DND-41 (cell line): ENCODE data around the gene GRB2.

Experiments used
- ATAC-seq: fragments of 200-7000 bp; cut with Tn5 transposase; 3 replicates; pipeline ENCODE4 v1.9.1; 2021; ENCODE audit warnings: low read depth; ENCODE audit not compliant: insufficient read depth
- DNase-seq: peaks from one replicate; pipeline ENCODE4 v3.0.0-alpha.2; 2020
- H2AFZ ChIP-seq: 2 replicates; pipeline ENCODE4 v1.6.0; 2012; ENCODE audit warnings: low read depth, low read length
- H3K27ac ChIP-seq: 2 replicates; pipeline ENCODE4 v1.5.1; 2012; ENCODE audit warnings: low read length, inconsistent platforms
- H3K27me3 ChIP-seq: fragments of 200-600 bp; sonication (generic); 2 replicates; pipeline ENCODE4 v1.6.0; 2012; ENCODE audit warnings: low read length, mild to moderate bottlenecking, inconsistent platforms; ENCODE audit not compliant: insufficient read depth, poor library complexity
- H3K36me3 ChIP-seq: 2 replicates; pipeline ENCODE4 v1.5.1; 2012; ENCODE audit warnings: low read length, inconsistent platforms; ENCODE audit not compliant: insufficient read depth
- H3K4me1 ChIP-seq: 2 replicates; pipeline ENCODE4 v1.5.1; 2012; ENCODE audit warnings: mild to moderate bottlenecking, low read length; ENCODE audit not compliant: insufficient read depth
- H3K4me2 ChIP-seq: 2 replicates; pipeline ENCODE4 v1.6.0; 2012; ENCODE audit warnings: mild to moderate bottlenecking, moderate library complexity, low read length, inconsistent platforms; ENCODE audit not compliant: insufficient read depth
- H3K4me3 ChIP-seq, 2 experiments: fragments of 200-600 bp in 1 of 2; shearing (Covaris generic) in 1 of 2; 2 replicates each; pipeline ENCODE4 v1.5.1; 2012 to 2016; ENCODE audit warnings: inconsistent platforms in 2 of 2, low read length in 2 of 2, mild to moderate bottlenecking in 2 of 2, low read depth in 1 of 2, moderate library complexity in 1 of 2
- H3K79me2 ChIP-seq: 2 replicates; pipeline ENCODE4 v1.6.0; 2012; ENCODE audit warnings: low read length, inconsistent platforms; ENCODE audit not compliant: insufficient read depth
- H3K9ac ChIP-seq: 2 replicates; pipeline ENCODE4 v1.6.0; 2012; ENCODE audit warnings: low read depth, mild to moderate bottlenecking, inconsistent platforms, low read length, moderate library complexity
- H3K9me3 ChIP-seq: 2 replicates; pipeline ENCODE4 v1.5.1; 2012; ENCODE audit warnings: low read length, moderate library complexity, mild to moderate bottlenecking, inconsistent platforms; ENCODE audit not compliant: insufficient read depth, severe bottlenecking
- H4K20me1 ChIP-seq: 2 replicates; pipeline ENCODE4 v1.6.0; 2012; ENCODE audit warnings: low read length; ENCODE audit not compliant: insufficient read depth
- EZH2 ChIP-seq: IDR thresholded peaks from 3 replicates; pipeline ENCODE4 v1.6.1; 2012; ENCODE audit warnings: borderline replicate concordance, low read depth, mild to moderate bottlenecking, moderate library complexity, low read length, inconsistent platforms; ENCODE audit not compliant: severe bottlenecking
- TF ChIP-seq, protein P1 (sequence below): IDR thresholded peaks from 2 replicates; pipeline ENCODE4 v1.5.1; 2012; ENCODE audit warnings: borderline replicate concordance, low read length, moderate library complexity, mild to moderate bottlenecking; ENCODE audit not compliant: poor library complexity, severe bottlenecking; ENCODE audit errors: extremely low read depth

GRB2 gene

GRCh38 chr17:75326226-75326848 lies 79.1 kb downstream of the GRB2 start:
- Histone ChIP-seq H3K4me3 (no peak overlapping the region), H2AFZ (no peak overlapping the region), H3K9ac (no peak overlapping the region), H3K36me3 (peaks cover 72% of the 10 kb centered on the region), H3K9me3 (no peaks in the 10 kb centered on the region), H3K27ac (peak overlapping the region; percentile 72), H3K4me2 (no peak overlapping the region), H4K20me1 (0 out of 2 replicates have a peak, but pooled peaks cover 4% of the 10 kb centered on the region), H3K79me2 (peaks cover 92% of the 10 kb centered on the region), H3K4me1 (peaks cover 46% of the 10 kb centered on the region), H3K27me3 (no peaks in the 10 kb centered on the region)
- no peak for ATAC-seq
- DNase-seq, result no peak
- TF ChIP-seq, protein P1, sequence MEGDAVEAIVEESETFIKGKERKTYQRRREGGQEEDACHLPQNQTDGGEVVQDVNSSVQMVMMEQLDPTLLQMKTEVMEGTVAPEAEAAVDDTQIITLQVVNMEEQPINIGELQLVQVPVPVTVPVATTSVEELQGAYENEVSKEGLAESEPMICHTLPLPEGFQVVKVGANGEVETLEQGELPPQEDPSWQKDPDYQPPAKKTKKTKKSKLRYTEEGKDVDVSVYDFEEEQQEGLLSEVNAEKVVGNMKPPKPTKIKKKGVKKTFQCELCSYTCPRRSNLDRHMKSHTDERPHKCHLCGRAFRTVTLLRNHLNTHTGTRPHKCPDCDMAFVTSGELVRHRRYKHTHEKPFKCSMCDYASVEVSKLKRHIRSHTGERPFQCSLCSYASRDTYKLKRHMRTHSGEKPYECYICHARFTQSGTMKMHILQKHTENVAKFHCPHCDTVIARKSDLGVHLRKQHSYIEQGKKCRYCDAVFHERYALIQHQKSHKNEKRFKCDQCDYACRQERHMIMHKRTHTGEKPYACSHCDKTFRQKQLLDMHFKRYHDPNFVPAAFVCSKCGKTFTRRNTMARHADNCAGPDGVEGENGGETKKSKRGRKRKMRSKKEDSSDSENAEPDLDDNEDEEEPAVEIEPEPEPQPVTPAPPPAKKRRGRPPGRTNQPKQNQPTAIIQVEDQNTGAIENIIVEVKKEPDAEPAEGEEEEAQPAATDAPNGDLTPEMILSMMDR, result no peak
- TF ChIP-seq EZH2, result no peak

DNA sequence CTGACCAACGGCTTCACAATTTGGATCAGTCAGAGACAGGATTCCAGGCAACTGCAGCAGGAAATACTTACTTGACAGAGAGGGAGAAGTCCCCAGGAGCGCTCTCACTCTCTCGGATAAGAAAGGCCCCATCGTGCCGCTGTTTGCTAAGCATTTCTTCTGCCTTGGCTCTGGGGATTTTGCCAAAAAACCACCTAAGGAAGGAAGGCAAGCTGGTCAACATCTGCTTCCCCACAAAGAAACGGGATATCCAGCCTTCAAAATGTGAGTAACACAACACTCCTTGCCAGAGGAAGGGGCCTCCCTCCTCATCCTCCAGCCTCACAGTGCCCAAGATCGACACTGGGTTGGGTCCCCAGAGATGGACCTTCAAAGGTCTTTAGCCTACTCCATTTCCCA lies 79.7 kb downstream of the GRB2 start:
- no peaks in the 10 kb centered on the region for H3K9me3 ChIP-seq
- H3K4me1 ChIP-seq, result peaks cover 41% of the 10 kb centered on the region
- H3K36me3 ChIP-seq, result peaks cover 72% of the 10 kb centered on the region
- no peak overlapping the region for H3K4me2 ChIP-seq
- 0 out of 2 replicates have a peak, but pooled peaks cover 4% of the 10 kb centered on the region for H4K20me1 ChIP-seq
- no peak overlapping the region for H3K9ac ChIP-seq
- H3K4me3 ChIP-seq, result no peak overlapping the region
- peaks cover 91% of the 10 kb centered on the region for H3K79me2 ChIP-seq
- no peak for DNase-seq
- no peaks in the 10 kb centered on the region for H3K27me3 ChIP-seq
- TF ChIP-seq EZH2, result no peak
- TF ChIP-seq, protein P1, result no peak
- no peak for ATAC-seq
- no peak overlapping the region for H2AFZ ChIP-seq
- peak overlapping the region; percentile 72 for H3K27ac ChIP-seq

GRCh38 chr17:75325348-75325747 lies 80.1 kb downstream of the GRB2 start:
- H2AFZ ChIP-seq, result no peak overlapping the region
- peaks cover 91% of the 10 kb centered on the region for H3K79me2 ChIP-seq
- H4K20me1 ChIP-seq, result 0 out of 2 replicates have a peak, but pooled peaks cover 4% of the 10 kb centered on the region
- ATAC-seq (no peak), DNase-seq (no peak)
- TF ChIP-seq EZH2, result no peak
- TF ChIP-seq, protein P1, result no peak
- H3K4me3 ChIP-seq, result no peak overlapping the region
- no peak overlapping the region for H3K4me2 ChIP-seq
- H3K27me3 ChIP-seq, result no peaks in the 10 kb centered on the region
- peaks cover 36% of the 10 kb centered on the region for H3K4me1 ChIP-seq
- H3K27ac ChIP-seq, result peak overlapping the region; percentile 72
- no peaks in the 10 kb centered on the region for H3K9me3 ChIP-seq
- H3K36me3 ChIP-seq, result peaks cover 72% of the 10 kb centered on the region
- no peak overlapping the region for H3K9ac ChIP-seq
